ENCODE measurements around the gene FADS3. TPM values are rescaled to one million over a fixed set of nuclear protein-coding genes. Genes with fewer than 3 reads are reported as not detected.
A peak's percentile ranks its signal among the peaks of the same experiment; 100 is the strongest.

The FADS3 gene
- total and polyA plus RNA-seq, 9 of the 15 experiments (the other 6 are each of a cell fraction or from before 2014, with no cell fraction given), result 0.97 to 148 (median 92.7) TPM

DNA sequence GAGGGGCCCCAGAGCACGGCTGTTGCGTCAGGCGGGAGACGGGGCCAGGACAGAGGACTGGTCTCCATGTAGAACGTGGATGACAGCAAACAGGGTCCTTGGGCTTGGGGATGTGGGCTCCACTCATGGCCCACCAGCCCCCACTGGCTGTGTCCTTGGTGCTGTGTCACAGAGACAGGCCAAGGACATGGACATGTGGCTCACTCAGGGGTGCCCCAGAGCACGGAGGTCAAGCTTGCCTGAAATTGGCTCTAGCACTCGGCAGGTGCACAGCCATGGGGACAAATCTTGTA is 48.9 kb downstream of the FADS3 start:
- H2AFZ ChIP-seq (ENCODE audit: low read depth, low read length), result peak overlapping the region; percentile 61; the same call in 1 of the 2 replicates
- in situ Hi-C loops (cut with MboI), result no loop called here
- peak; percentile 18 for ATAC-seq
- WGBS (ENCODE audit: insufficient coverage, low coverage, missing lambda C conversion rate), result 77% methylated on average over 7 of the region's 7 CpGs
- peaks cover 39 to 57% of the 10 kb centered on the region in 2 experiments for H3K4me1 ChIP-seq (replicated peaks in 1 of 2; ENCODE audit: control insufficient read depth in 2 of 2, insufficient read depth in 2 of 2, low read length in 2 of 2)
- H3K36me3 ChIP-seq (ENCODE audit: control insufficient read depth, insufficient read depth, low read length), result peaks cover 18% of the 10 kb centered on the region
- intact Hi-C loops (cut with micrococcal nuclease), result no loop called here
- CTCF ChIA-PET (ENCODE audit: low intra/inter-chr PET ratio), result no interaction called here
- H4K20me1 ChIP-seq (replicated peaks; ENCODE audit: control insufficient read depth, insufficient read depth, low read length), result no peaks in the 10 kb centered on the region
- peaks cover 3% of the 10 kb centered on the region; the same call in 2 of the 3 replicates for H3K79me2 ChIP-seq (ENCODE audit: control insufficient read depth, insufficient read depth, low read length)
- H3K4me2 ChIP-seq (ENCODE audit: insufficient read depth, low read length), result 0 out of 2 replicates have a peak overlapping the region, but pooled peaks have one; percentile 73
- no TSS peak for BruUV-seq (replicated peaks)
- no peak overlapping the region for H3K4me3 ChIP-seq
- peaks cover 3% of the 10 kb centered on the region for H3K9me1 ChIP-seq (ENCODE audit: control insufficient read depth, insufficient read depth, low read length)
- peak overlapping the region; percentile 90 for H3K27ac ChIP-seq (ENCODE audit: extremely low read depth, low read depth, low read length)
- H3K9ac ChIP-seq (ENCODE audit: insufficient read depth in 1 of 2, low read depth in 2 of 2, low read length in 2 of 2), result peak overlapping the region; percentile 68 to 90
- DNase-seq (ENCODE audit: extremely low read depth in 1 of 4, low spot score in 3 of 4), result no peak
- no peak for FAIRE-seq
- H3K27me3 ChIP-seq (ENCODE audit: control insufficient read depth in 2 of 2, insufficient read depth in 2 of 2, low read length in 2 of 2), result no peaks in the 10 kb centered on the region
- POLR2A ChIA-PET, result interaction anchor here (0.7 to 1.3 kb wide), 6 partner anchors 10 to 35 kb away, joined by 3 to 6 read pairs (median 4); partner anchors contain the start of gene FADS1
- no peaks in the 10 kb centered on the region for H3K9me3 ChIP-seq (replicated peaks; ENCODE audit: control insufficient read depth, insufficient read depth, low read depth, low read length)
- TF ChIP-seq RNF2 (IDR thresholded peaks at IDR 0.05) (no peak), KHSRP (IDR thresholded peaks at IDR 0.05) (no peak), HNRNPH1 (optimal IDR thresholded peaks at IDR 0.05; ENCODE audit: low read depth, low read length) (no peak), RUNX1 (IDR thresholded peaks at IDR 0.05; ENCODE audit: low read depth) (no peak), NUFIP1 (IDR thresholded peaks at IDR 0.05; ENCODE audit: partially characterized antibody) (no peak), ZNF354B (CRISPR knock-in tag; IDR thresholded peaks at IDR 0.05) (no peak), KDM5B (IDR thresholded peaks at IDR 0.05; ENCODE audit: insufficient replicate concordance, low read depth, low read length) (no peak), TOE1 (IDR thresholded peaks at IDR 0.05; ENCODE audit: borderline replicate concordance) (no peak), TOE1 (CRISPR knock-in tag; IDR thresholded peaks at IDR 0.05; ENCODE audit: borderline replicate concordance, low read depth) (no peak), RFX7 (CRISPR knock-in tag; IDR thresholded peaks at IDR 0.05) (no peak), CTBP1 (IDR thresholded peaks at IDR 0.05; ENCODE audit: borderline replicate concordance) (no peak), ERF (CRISPR knock-in tag; IDR thresholded peaks at IDR 0.05) (peak; percentile 61; the same call in 1 of the 2 replicates), HOXB6 (CRISPR knock-in tag; IDR thresholded peaks at IDR 0.05; ENCODE audit: borderline replicate concordance) (no peak), SPI1 (IDR thresholded peaks at IDR 0.05; ENCODE audit: borderline replicate concordance, low read depth, low read length) (no peak), ZNF699 (CRISPR knock-in tag; IDR thresholded peaks at IDR 0.05; ENCODE audit: insufficient replicate concordance) (no peak), CBX2 (IDR thresholded peaks at IDR 0.05; ENCODE audit: insufficient read depth, low read length, poor library complexity, severe bottlenecking) (no peak), MAZ (CRISPR knock-in tag; conservative IDR thresholded peaks at IDR 0.05 in 1 of 2, IDR thresholded peaks at IDR 0.05 in 1 of 2) (0 out of 4 replicates have a peak, but pooled peaks of 1 of the 2 experiments have one; percentile 4), ZNF644 (tag; IDR thresholded peaks at IDR 0.05; ENCODE audit: low read depth) (no peak)
- TF ChIP-seq, protein P1, sequence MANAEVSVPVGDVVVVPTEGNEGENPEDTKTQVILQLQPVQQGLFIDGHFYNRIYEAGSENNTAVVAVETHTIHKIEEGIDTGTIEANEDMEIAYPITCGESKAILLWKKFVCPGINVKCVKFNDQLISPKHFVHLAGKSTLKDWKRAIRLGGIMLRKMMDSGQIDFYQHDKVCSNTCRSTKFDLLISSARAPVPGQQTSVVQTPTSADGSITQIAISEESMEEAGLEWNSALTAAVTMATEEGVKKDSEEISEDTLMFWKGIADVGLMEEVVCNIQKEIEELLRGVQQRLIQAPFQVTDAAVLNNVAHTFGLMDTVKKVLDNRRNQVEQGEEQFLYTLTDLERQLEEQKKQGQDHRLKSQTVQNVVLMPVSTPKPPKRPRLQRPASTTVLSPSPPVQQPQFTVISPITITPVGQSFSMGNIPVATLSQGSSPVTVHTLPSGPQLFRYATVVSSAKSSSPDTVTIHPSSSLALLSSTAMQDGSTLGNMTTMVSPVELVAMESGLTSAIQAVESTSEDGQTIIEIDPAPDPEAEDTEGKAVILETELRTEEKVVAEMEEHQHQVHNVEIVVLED (CRISPR knock-in tag; IDR thresholded peaks at IDR 0.05), result no peak
- TF ChIP-seq, protein P2, sequence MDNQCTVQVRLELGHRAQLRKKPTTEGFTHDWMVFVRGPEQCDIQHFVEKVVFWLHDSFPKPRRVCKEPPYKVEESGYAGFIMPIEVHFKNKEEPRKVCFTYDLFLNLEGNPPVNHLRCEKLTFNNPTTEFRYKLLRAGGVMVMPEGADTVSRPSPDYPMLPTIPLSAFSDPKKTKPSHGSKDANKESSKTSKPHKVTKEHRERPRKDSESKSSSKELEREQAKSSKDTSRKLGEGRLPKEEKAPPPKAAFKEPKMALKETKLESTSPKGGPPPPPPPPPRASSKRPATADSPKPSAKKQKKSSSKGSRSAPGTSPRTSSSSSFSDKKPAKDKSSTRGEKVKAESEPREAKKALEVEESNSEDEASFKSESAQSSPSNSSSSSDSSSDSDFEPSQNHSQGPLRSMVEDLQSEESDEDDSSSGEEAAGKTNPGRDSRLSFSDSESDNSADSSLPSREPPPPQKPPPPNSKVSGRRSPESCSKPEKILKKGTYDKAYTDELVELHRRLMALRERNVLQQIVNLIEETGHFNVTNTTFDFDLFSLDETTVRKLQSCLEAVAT (IDR thresholded peaks at IDR 0.05), result no peak
- TF ChIP-seq, protein P3, sequence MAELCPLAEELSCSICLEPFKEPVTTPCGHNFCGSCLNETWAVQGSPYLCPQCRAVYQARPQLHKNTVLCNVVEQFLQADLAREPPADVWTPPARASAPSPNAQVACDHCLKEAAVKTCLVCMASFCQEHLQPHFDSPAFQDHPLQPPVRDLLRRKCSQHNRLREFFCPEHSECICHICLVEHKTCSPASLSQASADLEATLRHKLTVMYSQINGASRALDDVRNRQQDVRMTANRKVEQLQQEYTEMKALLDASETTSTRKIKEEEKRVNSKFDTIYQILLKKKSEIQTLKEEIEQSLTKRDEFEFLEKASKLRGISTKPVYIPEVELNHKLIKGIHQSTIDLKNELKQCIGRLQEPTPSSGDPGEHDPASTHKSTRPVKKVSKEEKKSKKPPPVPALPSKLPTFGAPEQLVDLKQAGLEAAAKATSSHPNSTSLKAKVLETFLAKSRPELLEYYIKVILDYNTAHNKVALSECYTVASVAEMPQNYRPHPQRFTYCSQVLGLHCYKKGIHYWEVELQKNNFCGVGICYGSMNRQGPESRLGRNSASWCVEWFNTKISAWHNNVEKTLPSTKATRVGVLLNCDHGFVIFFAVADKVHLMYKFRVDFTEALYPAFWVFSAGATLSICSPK (IDR thresholded peaks at IDR 0.05; ENCODE audit: borderline replicate concordance), result no peak

Data from K562 (cell line).